ENCODE data around the gene NKX6-2.
A peak's percentile ranks its signal among the peaks of the same experiment; 100 is the strongest.

DNA sequence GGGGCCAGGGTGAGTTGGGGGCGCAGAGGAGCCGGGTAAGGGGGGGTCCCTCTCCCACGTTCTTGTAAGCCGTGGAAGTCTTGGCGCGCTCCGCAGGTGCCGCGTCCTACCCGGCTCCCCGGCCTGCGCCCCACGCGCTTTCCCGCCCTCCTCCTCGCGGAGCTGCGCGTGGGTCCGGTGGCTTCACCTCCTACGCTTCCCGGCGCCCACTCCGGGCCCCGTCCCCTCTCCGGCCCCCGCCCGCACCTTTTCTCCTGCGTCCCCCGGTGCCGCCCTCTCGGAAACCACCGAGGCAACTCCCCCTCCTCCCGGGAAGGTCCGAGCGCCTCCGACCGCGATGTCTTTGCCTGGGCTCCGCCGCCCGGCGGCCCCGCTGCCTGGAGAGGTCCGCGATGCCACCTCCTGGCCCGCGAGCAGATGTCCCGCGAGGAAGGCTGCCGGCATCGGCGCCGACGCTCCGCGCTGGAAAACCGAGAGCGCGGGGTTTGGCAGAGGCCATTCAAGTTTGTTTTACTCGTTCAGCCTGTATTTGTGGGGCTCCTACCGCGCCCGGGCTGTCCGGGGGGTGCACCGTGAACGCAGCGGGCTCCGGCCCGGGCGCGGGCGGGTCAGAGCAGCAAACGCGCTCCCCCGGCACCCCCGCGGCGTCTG is 2.4 kb upstream of the NKX6-2 start:
- TF ChIP-seq, protein P1, sequence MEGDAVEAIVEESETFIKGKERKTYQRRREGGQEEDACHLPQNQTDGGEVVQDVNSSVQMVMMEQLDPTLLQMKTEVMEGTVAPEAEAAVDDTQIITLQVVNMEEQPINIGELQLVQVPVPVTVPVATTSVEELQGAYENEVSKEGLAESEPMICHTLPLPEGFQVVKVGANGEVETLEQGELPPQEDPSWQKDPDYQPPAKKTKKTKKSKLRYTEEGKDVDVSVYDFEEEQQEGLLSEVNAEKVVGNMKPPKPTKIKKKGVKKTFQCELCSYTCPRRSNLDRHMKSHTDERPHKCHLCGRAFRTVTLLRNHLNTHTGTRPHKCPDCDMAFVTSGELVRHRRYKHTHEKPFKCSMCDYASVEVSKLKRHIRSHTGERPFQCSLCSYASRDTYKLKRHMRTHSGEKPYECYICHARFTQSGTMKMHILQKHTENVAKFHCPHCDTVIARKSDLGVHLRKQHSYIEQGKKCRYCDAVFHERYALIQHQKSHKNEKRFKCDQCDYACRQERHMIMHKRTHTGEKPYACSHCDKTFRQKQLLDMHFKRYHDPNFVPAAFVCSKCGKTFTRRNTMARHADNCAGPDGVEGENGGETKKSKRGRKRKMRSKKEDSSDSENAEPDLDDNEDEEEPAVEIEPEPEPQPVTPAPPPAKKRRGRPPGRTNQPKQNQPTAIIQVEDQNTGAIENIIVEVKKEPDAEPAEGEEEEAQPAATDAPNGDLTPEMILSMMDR (IDR thresholded peaks at IDR 0.05; ENCODE audit: insufficient read depth, low read depth, low read length), result no peak
- TF ChIP-seq EZH2 (IDR thresholded peaks at IDR 0.05; ENCODE audit: insufficient read depth, low read length), result peak; percentile 96
